Measurements from ENCODE around the gene EPHB2. TPM values are rescaled to one million over a fixed set of nuclear protein-coding genes. Genes with fewer than 3 reads are reported as not detected.

Gene EPHB2
- total and polyA plus RNA-seq, 2 donors (not counting 1 experiment from before 2014, with no cell fraction given): 0.07 to 0.39 TPM

DNA sequence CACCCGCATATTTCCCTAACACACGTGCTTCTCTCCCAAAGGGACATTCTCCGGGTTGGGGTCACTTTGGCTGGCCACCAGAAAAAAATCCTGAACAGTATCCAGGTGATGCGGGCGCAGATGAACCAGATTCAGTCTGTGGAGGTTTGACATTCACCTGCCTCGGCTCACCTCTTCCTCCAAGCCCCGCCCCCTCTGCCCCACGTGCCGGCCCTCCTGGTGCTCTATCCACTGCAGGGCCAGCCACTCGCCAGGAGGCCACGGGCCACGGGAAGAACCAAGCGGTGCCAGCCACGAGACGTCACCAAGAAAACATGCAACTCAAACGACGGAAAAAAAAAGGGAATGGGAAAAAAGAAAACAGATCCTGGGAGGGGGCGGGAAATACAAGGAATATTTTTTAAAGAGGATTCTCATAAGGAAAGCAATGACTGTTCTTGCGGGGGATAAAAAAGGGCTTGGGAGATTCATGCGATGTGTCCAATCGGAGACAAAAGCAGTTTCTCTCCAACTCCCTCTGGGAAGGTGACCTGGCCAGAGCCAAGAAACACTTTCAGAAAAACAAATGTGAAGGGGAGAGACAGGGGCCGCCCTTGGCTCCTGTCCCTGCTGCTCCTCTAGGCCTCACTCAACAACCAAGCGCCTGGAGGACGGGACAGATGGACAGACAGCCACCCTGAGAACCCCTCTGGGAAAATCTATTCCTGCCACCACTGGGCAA lies 202.9 kb downstream of the EPHB2 start:
- no peak for TF ChIP-seq EZH2 (IDR thresholded peaks at IDR 0.05; ENCODE audit: borderline replicate concordance, insufficient read depth, low read depth, low read length, poor library complexity, severe bottlenecking)
- TF ChIP-seq, protein P1, sequence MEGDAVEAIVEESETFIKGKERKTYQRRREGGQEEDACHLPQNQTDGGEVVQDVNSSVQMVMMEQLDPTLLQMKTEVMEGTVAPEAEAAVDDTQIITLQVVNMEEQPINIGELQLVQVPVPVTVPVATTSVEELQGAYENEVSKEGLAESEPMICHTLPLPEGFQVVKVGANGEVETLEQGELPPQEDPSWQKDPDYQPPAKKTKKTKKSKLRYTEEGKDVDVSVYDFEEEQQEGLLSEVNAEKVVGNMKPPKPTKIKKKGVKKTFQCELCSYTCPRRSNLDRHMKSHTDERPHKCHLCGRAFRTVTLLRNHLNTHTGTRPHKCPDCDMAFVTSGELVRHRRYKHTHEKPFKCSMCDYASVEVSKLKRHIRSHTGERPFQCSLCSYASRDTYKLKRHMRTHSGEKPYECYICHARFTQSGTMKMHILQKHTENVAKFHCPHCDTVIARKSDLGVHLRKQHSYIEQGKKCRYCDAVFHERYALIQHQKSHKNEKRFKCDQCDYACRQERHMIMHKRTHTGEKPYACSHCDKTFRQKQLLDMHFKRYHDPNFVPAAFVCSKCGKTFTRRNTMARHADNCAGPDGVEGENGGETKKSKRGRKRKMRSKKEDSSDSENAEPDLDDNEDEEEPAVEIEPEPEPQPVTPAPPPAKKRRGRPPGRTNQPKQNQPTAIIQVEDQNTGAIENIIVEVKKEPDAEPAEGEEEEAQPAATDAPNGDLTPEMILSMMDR (IDR thresholded peaks at IDR 0.05): no peak
- ChIA-PET CTCF (no interaction called here), POLR2A (no interaction called here)
- intact Hi-C loops (cut with micrococcal nuclease): no loop called here
- Histone ChIP-seq H2AFZ (ENCODE audit: insufficient read depth, low read depth, low read length, poor library complexity, severe bottlenecking) (no peak overlapping the region), H3K36me3 (replicated peaks in 1 of 2; ENCODE audit: control extremely low read depth in 1 of 2, control insufficient read depth in 1 of 2, extremely low read depth in 1 of 2, insufficient read depth in 2 of 2, low read length in 1 of 2) (no peaks in the 10 kb centered on the region), H4K20me1 (ENCODE audit: control insufficient read depth, insufficient read depth, low read length, poor library complexity, severe bottlenecking) (no peaks in the 10 kb centered on the region), H3K4me3 (ENCODE audit: control extremely low read depth in 1 of 5, extremely low read depth in 1 of 5, insufficient read depth in 1 of 5, low read depth in 2 of 5, low read length in 4 of 5) (no peak overlapping the region), H3K4me1 (ENCODE audit: control insufficient read depth in 2 of 2, insufficient read depth in 2 of 2, low read length in 2 of 2) (no peaks in the 10 kb centered on the region), H3K4me2 (replicated peaks; ENCODE audit: low read depth, low read length, poor library complexity, severe bottlenecking) (no peak overlapping the region), H3K27ac (ENCODE audit: low read length in 2 of 2) (no peak overlapping the region), H3K9ac (ENCODE audit: low read length) (no peak overlapping the region), H3K9me3 (ENCODE audit: control extremely low read depth in 1 of 3, control insufficient read depth in 2 of 3, insufficient read depth in 1 of 3, low read length in 2 of 3) (no peaks in the 10 kb centered on the region), H3K79me2 (ENCODE audit: control insufficient read depth, insufficient read depth, low read length) (no peaks in the 10 kb centered on the region), H3K27me3 (replicated peaks in 1 of 4; ENCODE audit: control extremely low read depth in 1 of 4, control insufficient read depth in 3 of 4, insufficient read depth in 4 of 4, low read length in 3 of 4) (peaks cover 0 to 2% (median under 1%) of the 10 kb centered on the region in 4 experiments)
- H3K4me1 Mint-ChIP-seq: no peaks in the 10 kb centered on the region
- no peak overlapping the region for H3K4me3 Mint-ChIP-seq
- DNase-seq (no peak), ATAC-seq (ENCODE audit: low read depth) (no peak)
- WGBS (ENCODE audit: insufficient coverage): 89% methylated on average over 18 of the region's 24 CpGs
- H3K27ac Mint-ChIP-seq: no peak overlapping the region
- peaks cover 15% of the 10 kb centered on the region for H3K27me3 Mint-ChIP-seq
- H3K9me3 Mint-ChIP-seq (ENCODE audit: insufficient read depth): no peaks in the 10 kb centered on the region

DNA sequence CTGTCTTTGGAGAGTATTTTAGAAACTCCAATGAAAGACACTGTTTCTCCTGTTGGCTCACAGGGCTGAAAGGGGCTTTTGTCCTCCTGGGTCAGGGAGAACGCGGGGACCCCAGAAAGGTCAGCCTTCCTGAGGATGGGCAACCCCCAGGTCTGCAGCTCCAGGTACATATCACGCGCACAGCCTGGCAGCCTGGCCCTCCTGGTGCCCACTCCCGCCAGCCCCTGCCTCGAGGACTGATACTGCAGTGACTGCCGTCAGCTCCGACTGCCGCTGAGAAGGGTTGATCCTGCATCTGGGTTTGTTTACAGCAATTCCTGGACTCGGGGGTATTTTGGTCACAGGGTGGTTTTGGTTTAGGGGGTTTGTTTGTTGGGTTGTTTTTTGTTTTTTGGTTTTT lies 203.5 kb downstream of the EPHB2 start:
- no peaks in the 10 kb centered on the region for H3K4me1 Mint-ChIP-seq

More for the DNA sequence above, 203.5 kb downstream of the EPHB2 start:
- Histone ChIP-seq H3K27ac (ENCODE audit: low read length in 2 of 2) (no peak overlapping the region), H3K79me2 (ENCODE audit: control insufficient read depth, insufficient read depth, low read length) (no peaks in the 10 kb centered on the region), H3K9me3 (ENCODE audit: control extremely low read depth in 1 of 3, control insufficient read depth in 2 of 3, insufficient read depth in 1 of 3, low read length in 2 of 3) (no peaks in the 10 kb centered on the region), H3K27me3 (replicated peaks in 1 of 4; ENCODE audit: control extremely low read depth in 1 of 4, control insufficient read depth in 3 of 4, insufficient read depth in 4 of 4, low read length in 3 of 4) (peaks cover 0 to 2% (median under 1%) of the 10 kb centered on the region in 4 experiments), H4K20me1 (ENCODE audit: control insufficient read depth, insufficient read depth, low read length, poor library complexity, severe bottlenecking) (no peaks in the 10 kb centered on the region), H3K4me1 (ENCODE audit: control insufficient read depth in 2 of 2, insufficient read depth in 2 of 2, low read length in 2 of 2) (no peaks in the 10 kb centered on the region), H3K36me3 (replicated peaks in 1 of 2; ENCODE audit: control extremely low read depth in 1 of 2, control insufficient read depth in 1 of 2, extremely low read depth in 1 of 2, insufficient read depth in 2 of 2, low read length in 1 of 2) (no peaks in the 10 kb centered on the region), H3K4me3 (ENCODE audit: control extremely low read depth in 1 of 5, extremely low read depth in 1 of 5, insufficient read depth in 1 of 5, low read depth in 2 of 5, low read length in 4 of 5) (no peak overlapping the region), H3K9ac (ENCODE audit: low read length) (no peak overlapping the region), H3K4me2 (replicated peaks; ENCODE audit: low read depth, low read length, poor library complexity, severe bottlenecking) (no peak overlapping the region), H2AFZ (ENCODE audit: insufficient read depth, low read depth, low read length, poor library complexity, severe bottlenecking) (no peak overlapping the region)
- CTCF ChIA-PET: no interaction called here
- WGBS (ENCODE audit: insufficient coverage): 96% methylated on average over 10 of the region's 10 CpGs
- no peak for DNase-seq
- no peak overlapping the region for H3K4me3 Mint-ChIP-seq
- intact Hi-C loops (cut with micrococcal nuclease): no loop called here
- H3K27me3 Mint-ChIP-seq: peaks cover 15% of the 10 kb centered on the region
- POLR2A ChIA-PET: no interaction called here
- TF ChIP-seq EZH2 (IDR thresholded peaks at IDR 0.05; ENCODE audit: borderline replicate concordance, insufficient read depth, low read depth, low read length, poor library complexity, severe bottlenecking): no peak
- TF ChIP-seq, protein P1 (IDR thresholded peaks at IDR 0.05): no peak
- H3K27ac Mint-ChIP-seq: no peak overlapping the region
- H3K9me3 Mint-ChIP-seq (ENCODE audit: insufficient read depth): no peaks in the 10 kb centered on the region
- no peak for ATAC-seq (ENCODE audit: low read depth)

Data from B cell (primary cell).